Smooth muscle cell (in vitro differentiated cells): ENCODE measurements around the gene PPFIBP2. TPM values are rescaled to one million over a fixed set of nuclear protein-coding genes. Genes with fewer than 3 reads are reported as not detected.

Experiments
- DNase-seq: peaks from one replicate; lab custom pipeline; 2025; ENCODE audit not compliant: unreplicated experiment; lab: John Stamatoyannopoulos, UW
- H2AFZ ChIP-seq: fragments of 200-600 bp; sonication (generic); 2 replicates; pipeline ENCODE4 v1.6.0; 2016; ENCODE audit warnings: antibody characterized with exemption, low read depth, mild to moderate bottlenecking
- H3F3A ChIP-seq: fragments of 200-600 bp; sonication (generic); 2 replicates; pipeline ENCODE4 v1.6.0; 2017; ENCODE audit warnings: antibody characterized with exemption, low read depth
- H3K27ac ChIP-seq: fragments of 200-600 bp; sonication (generic); 2 replicates; pipeline ENCODE4 v1.5.1; 2016; ENCODE audit warnings: low read depth, mild to moderate bottlenecking
- H3K27me3 ChIP-seq: fragments of 200-600 bp; sonication (generic); 2 replicates; pipeline ENCODE4 v1.6.1; 2016; ENCODE audit warnings: low read depth, mild to moderate bottlenecking
- H3K36me3 ChIP-seq: fragments of 200-600 bp; sonication (generic); 2 replicates; pipeline ENCODE4 v1.5.1; 2016; ENCODE audit warnings: low read depth
- H3K4me1 ChIP-seq: fragments of 200-600 bp; sonication (generic); 2 replicates; pipeline ENCODE4 v1.5.1; 2016; ENCODE audit warnings: low read depth
- H3K4me2 ChIP-seq: fragments of 200-600 bp; sonication (generic); 2 replicates; pipeline ENCODE4 v1.6.0; 2016; ENCODE audit warnings: mild to moderate bottlenecking
- H3K4me3 ChIP-seq: fragments of 200-600 bp; sonication (generic); 2 replicates; pipeline ENCODE4 v1.5.1; 2016; ENCODE audit warnings: mild to moderate bottlenecking
- H3K79me2 ChIP-seq: fragments of 200-600 bp; sonication (generic); 2 replicates; pipeline ENCODE4 v1.6.0; 2016; ENCODE audit warnings: low read depth, mild to moderate bottlenecking
- H3K9ac ChIP-seq: fragments of 200-600 bp; sonication (generic); 2 replicates; pipeline ENCODE4 v1.6.0; 2016; ENCODE audit warnings: low read depth
- H3K9me3 ChIP-seq: fragments of 200-600 bp; sonication (generic); replicated peaks from 2 replicates; pipeline ENCODE4 v1.5.1; 2016; ENCODE audit warnings: low read depth
- H4K20me1 ChIP-seq: fragments of 200-600 bp; sonication (generic); 2 replicates; pipeline ENCODE4 v1.6.0; 2016; ENCODE audit warnings: low read depth
- CTCF ChIP-seq: fragments of 200-600 bp; sonication (generic); IDR thresholded peaks from 2 replicates; pipeline ENCODE4 v1.5.1; 2017; ENCODE audit warnings: borderline replicate concordance, mild to moderate bottlenecking, antibody characterized with exemption; ENCODE audit not compliant: insufficient read depth, poor library complexity, severe bottlenecking
- WGBS: methylation state at CpG from one replicate; pipeline ENCODE4 v1.1.7; 2016; ENCODE audit warnings: low lambda C conversion rate; 5-methylcytosine and 5-hydroxymethylcytosine counted together
- polyA plus RNA-seq: library from polyadenylated mRNA; unstranded; fragments of >200 nt; fragmentation: Nextera tagmentation; extraction: Ambion mirVana; gene quantifications from 2 replicates; pipeline ENCODE4 v1.2.1, GENCODE V29; 2016
- total RNA-seq: library from RNA; depleted of rRNA; stranded (reverse); fragments of >200 nt; gene quantifications from 2 replicates; pipeline ENCODE4 v1.2.3, GENCODE V29; 2014

The PPFIBP2 gene
- total and polyA plus RNA-seq, 2 experiments from 2014 or later, result 9.8 to 20.2 TPM

DNA sequence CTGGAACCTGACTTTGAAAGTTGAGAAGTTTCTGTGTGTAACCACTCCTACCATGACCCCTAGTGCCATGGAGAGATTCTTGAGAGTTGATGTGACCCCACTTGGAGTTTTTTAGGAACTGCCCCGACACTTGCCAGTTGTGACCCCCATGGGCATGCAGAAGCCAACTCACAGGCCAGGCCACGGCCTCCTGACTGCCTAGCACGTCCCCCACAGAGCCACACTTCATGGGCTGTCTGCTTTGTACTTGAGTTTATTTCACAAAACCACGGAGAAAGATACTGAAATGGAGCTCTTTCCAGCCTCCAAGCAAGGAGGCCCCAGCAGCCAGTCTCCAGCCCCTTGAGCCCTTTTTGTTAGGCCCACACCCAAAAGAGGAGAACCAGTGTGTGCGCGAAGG is 151.1 kb downstream of the PPFIBP2 start:
- Histone ChIP-seq H3K9ac (no peak overlapping the region), H3K4me1 (peaks cover 14% of the 10 kb centered on the region), H4K20me1 (no peaks in the 10 kb centered on the region), H3K27ac (no peak overlapping the region), H3K79me2 (no peaks in the 10 kb centered on the region), H3K36me3 (no peaks in the 10 kb centered on the region), H3K9me3 (no peaks in the 10 kb centered on the region), H3F3A (peaks cover 8% of the 10 kb centered on the region), H2AFZ (no peak overlapping the region), H3K27me3 (no peaks in the 10 kb centered on the region), H3K4me2 (no peak overlapping the region), H3K4me3 (no peak overlapping the region)
- DNase-seq, result no peak
- TF ChIP-seq CTCF, result no peak
- 82% methylated on average over 6 of the region's 6 CpGs for WGBS

DNA sequence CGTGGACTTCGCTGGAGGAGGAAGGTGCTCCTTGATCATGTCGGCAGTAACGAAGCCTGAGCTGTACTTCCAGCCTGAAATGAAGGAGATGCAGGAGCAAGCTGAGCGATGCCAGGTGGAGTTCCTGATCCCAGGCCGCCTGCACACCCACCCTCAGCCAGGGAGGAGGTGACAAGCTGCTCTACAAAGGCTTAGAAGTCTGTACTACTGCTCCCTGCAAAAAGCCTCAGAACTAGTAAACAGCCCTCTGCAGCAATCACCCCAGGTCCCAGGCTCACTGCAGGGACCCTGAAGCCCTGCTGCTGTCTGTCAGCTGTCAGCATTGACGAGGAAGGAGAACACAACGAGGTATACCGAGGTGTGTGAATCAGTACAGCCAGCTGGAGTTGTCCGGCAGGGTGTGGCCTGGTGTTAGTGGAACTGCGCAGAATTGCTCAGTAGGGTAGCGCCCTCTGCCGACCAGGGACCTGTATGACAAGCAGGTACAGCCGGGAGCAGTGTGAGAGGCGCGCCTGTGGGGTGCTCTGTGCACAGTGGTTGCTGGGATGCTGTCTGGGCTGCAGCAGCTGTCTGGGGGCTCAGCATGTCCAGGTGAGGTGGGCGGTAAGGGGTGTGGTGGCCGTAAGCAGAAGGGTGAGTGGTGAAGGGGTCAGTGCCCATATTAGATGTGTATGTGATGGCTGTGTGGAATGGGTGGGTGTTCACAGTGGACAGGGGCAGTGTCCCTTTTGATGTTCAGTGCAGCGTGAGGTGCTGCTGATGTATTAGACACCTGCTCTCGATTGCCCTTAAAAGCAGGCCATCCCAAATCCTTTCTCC is 151.9 kb downstream of the PPFIBP2 start:
- Histone ChIP-seq H3K9me3 (no peaks in the 10 kb centered on the region), H3K4me1 (peaks cover 14% of the 10 kb centered on the region), H3K9ac (no peak overlapping the region), H3K4me3 (no peak overlapping the region), H2AFZ (no peak overlapping the region), H3K27me3 (no peaks in the 10 kb centered on the region), H3K79me2 (no peaks in the 10 kb centered on the region), H3K27ac (no peak overlapping the region), H3F3A (peaks cover 8% of the 10 kb centered on the region), H3K4me2 (no peak overlapping the region), H3K36me3 (no peaks in the 10 kb centered on the region), H4K20me1 (no peaks in the 10 kb centered on the region)
- WGBS, result 58% methylated on average over 20 of the region's 20 CpGs
- TF ChIP-seq CTCF, result peak; percentile 86
- DNase-seq, result no peak

DNA sequence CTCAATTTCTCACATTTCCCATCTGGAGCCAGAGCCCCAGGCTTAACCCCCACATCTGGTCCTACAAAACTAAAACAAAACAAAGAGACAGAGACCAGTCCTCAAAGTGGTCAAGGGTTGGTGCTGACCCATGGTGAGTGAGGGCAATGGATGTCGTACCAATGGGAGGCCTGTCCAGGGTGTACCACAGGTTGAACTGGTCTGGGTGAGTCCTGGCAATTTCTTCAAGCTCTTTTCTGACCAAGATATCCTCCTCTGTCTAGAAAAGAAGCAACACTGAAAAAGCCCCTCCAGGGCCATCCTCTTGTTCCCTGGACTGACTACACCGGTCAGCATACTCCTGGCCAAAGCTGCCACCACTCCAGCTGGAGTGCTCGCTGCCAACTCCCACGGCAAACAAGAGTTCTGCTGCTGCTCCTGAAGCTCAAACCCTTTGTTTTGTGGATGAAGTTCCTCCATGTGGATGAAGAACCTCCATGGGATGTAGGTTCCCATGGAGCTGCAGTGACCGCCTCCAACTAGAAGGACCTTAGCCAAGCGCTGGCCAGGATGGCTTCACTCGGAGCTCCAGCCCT is 152.6 kb downstream of the PPFIBP2 start:
- Histone ChIP-seq H3K9ac (no peak overlapping the region), H3K36me3 (no peaks in the 10 kb centered on the region), H3K27ac (no peak overlapping the region), H3F3A (peaks cover 9% of the 10 kb centered on the region), H3K4me1 (peaks cover 14% of the 10 kb centered on the region), H4K20me1 (no peaks in the 10 kb centered on the region), H3K79me2 (no peaks in the 10 kb centered on the region), H3K9me3 (no peaks in the 10 kb centered on the region), H3K4me3 (no peak overlapping the region), H2AFZ (no peak overlapping the region), H3K4me2 (peak overlapping the region; percentile 56), H3K27me3 (no peaks in the 10 kb centered on the region)
- no peak for TF ChIP-seq CTCF
- no peak for DNase-seq
- 95% methylated on average over 7 of the region's 7 CpGs for WGBS
